SIG-M5 treated with dmso at 0.1 percent for 504 hours (cell line): ENCODE measurements around the gene GUCY2C.
A peak's percentile ranks its signal among the peaks of the same experiment; 100 is the strongest.

Source experiments
- DNase-seq: peaks from one replicate; lab custom pipeline; 2025; ENCODE audit not compliant: unreplicated experiment; lab: John Stamatoyannopoulos, UW

GUCY2C gene

DNA sequence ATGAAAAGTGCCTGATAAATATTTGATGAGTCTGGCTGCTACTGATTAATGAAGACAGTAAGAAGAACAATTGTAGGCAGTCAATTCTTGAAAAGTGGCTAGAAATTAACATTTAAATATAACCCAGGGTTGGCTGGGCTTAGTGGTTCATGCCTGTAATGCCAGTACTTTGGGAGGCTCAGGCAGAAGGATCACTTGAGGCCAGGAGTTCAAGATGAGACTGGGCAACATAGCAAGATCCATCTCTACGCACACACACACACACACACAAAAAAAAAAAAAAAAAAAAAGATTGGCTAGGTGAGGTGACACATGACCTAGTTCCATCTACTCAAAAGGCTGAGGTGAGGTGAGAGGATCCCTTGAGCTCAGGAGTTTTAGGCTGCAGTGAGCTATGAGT, 120.8 kb downstream of the GUCY2C start:
- DNase-seq, result no peak

DNA sequence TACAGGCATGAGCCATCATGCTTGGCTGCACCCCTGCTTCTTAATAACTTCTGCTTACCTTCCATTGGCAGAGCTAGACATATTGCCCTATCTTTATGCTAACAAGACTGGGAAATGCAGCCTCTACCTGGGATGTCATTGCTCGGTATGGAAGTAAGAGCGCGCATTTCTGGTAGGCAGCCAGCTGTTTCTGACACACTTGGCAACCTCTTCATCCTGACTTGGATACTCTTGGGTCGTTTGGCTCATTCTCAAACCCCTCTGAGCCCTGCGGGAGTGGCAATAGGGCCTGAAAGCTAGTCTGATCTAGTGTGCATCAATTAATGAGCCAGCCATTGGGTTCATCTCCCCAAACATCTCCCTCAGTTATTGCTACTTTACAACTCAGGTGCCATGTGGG, 123.3 kb downstream of the GUCY2C start:
- no peak for DNase-seq

DNA sequence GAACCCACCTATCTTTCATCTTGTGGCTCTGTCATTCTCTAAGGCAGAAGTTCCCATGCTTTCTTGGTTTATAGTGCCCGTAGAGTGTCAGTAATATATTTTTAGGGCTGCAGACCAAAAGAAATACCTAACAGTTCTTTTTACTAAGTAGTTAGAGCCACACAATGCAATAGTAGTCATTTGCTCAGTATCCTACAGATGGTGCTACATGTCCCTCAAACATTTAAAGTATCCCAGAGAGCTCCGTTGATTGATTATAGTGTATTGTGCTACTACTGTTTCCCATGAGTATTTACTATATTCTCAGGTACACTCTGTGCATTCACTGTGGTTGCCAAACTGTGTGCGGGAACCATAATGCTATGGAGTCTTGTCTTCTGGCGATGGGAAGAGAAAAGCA, 124.0 kb downstream of the GUCY2C start:
- DNase-seq, result peak; percentile 41

DNA sequence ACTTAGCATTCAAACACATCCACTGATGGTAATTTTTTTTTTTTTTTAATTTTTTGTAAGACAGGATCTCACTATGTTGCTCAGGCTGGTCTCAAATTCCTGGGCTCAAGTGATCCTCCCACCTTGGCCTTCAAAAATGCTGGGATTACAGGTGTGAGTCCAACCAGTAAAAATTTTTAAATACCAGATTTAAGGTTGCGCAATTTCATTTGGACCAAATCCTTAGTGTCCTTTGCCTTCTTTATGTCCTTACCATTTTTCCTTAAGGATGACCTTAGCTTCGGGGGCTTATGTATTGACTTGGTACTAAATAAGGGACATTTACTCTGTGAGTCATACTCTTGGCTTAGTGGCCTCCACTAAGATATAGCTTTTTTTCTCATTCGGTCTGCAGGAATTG, 124.6 kb downstream of the GUCY2C start:
- DNase-seq, result no peak

DNA sequence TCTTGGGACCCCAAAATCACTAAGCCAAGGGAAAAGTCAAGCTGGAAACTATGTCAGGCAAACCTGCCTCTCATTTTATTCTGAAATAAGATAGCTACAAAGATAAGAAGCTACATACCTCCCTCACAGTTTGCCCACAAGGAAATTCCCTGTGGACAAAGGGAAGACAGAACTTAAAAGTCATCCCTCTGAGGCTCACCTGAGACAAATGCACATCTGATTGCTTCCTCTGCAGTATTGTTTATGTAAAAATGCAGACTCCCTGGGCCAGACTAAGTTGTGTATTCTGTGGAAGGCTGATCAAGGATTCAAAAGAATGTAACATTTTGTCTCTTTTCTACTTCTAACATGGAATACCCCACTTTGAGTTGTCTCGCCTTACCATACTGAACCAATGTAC, 126.2 kb downstream of the GUCY2C start:
- no peak for DNase-seq

DNA sequence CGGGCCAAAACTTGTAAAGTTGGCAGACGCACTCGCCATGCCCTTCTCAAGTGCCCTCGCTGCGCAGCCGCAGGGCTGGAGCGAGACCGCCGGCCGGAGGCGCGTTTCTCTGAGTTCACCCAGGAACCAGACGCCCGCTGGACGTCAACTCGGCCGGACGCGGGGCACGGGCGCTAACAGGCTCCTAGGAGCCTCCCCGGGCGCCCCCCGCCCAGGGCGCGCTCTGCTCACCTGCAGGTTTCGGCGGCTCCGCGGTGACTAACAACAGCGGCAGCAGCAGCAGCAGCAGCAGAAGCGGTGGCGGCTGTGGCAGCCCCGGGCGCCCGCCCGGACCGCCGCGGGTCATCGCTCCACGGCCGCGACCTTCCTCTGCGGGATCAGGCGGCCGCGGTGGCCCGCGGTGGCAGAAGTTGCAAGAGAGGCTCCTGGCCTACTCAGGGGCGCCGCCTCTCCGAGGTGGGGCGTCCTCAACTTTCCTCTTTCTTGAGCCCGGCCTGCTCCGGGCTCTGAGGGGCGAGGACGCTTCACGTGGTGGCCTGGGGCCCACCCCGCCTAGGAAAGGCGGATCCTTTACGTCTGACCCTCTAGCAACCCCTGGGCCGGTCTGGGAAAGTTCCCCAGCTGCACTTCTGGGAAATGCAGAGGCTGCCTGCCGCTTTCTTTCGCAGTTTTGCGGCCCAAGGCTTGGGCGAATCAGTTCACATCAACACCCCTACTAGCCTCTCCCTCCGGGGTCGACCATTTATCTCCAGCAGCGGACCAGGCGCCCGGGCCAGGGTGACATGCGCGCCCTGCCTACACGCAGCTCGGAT, 128.8 kb downstream of the GUCY2C start, which contains the start of gene PLBD1:
Gene PLBD1, minus strand, starts transcription at position 533 of the 812 bp plus-strand sequence. Its CDS starts 187 bp downstream, at position 346.
- DNase-seq, result no peak

DNA sequence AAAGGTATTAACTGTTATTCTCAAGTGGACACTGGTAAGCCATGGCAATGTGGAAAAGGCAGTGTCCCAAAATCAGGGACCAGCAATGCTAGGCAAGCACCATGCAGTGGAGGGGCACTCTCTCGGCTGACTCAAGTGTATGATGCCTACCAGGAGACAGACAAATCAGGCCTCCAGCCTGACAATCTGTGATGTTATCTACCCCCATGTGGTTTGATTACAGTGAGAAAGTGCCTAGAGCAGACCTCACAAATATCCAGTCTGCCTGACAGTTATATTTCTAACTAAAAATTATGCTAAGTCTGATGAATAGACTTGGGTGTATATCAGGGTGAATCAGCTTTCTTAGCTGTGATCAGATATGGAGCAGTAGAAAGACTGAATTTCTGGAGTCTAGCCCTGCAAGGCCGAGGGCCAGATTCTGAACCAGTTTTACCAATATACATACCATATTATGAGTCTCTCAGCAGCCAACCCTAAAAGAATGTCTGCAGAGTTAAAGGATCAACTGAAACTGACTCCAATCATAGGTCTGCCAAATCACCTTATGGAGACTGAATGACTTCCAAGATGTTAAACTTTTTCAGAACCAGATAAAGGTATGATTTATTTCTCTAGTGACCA, 132.0 kb downstream of the GUCY2C start:
- DNase-seq, result no peak

DNA sequence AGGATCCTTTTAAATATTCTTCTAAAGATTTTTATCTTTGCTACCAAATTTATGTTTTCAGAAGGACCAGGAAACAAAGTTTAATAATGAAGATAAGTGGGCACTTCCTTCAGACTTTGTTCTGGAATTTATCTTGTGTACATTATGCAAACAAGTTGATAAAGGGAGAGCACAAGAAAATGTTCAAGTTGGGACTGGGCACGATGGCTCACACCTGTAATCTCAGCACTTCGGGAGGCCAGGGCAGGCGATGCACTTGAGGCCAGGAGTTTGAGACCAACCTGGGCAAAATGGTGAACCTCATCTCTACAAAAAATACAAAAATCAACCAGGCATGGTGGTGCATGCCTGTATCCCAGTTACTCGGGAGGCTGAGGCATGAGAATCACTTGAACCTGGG, 133.4 kb downstream of the GUCY2C start:
- no peak for DNase-seq
